ENCODE results near the gene CD200R1. TPM values are rescaled to one million over a fixed set of nuclear protein-coding genes. Genes with fewer than 3 reads are reported as not detected.

CD200R1 gene
- total and polyA plus RNA-seq, 2 experiments from 2014 or later = 0.45 to 0.93 TPM

- no peak overlapping the region for H3K4me2 ChIP-seq
- H3K9me3 ChIP-seq (ENCODE audit: low read depth) = no peaks in the 10 kb centered on the region
- H3K4me1 ChIP-seq (ENCODE audit: insufficient read depth) = no peaks in the 10 kb centered on the region
- no peak overlapping the region for H3K27ac ChIP-seq
- no peaks in the 10 kb centered on the region for H3K79me2 ChIP-seq
- H3K27me3 ChIP-seq = no peaks in the 10 kb centered on the region
- H4K20me1 ChIP-seq (ENCODE audit: insufficient read depth, poor library complexity, severe bottlenecking) = no peaks in the 10 kb centered on the region
- H3K4me3 ChIP-seq = no peak overlapping the region
- DNase-seq (ENCODE audit: low spot score) = no peak
- H3K36me3 ChIP-seq (replicated peaks; ENCODE audit: insufficient read depth, low read depth) = no peaks in the 10 kb centered on the region
- no peak overlapping the region for H2AFZ ChIP-seq
- TF ChIP-seq CTCF (IDR thresholded peaks at IDR 0.05; ENCODE audit: poor library complexity) = no peak
- no peak for TF ChIP-seq EZH2 (IDR thresholded peaks at IDR 0.05; ENCODE audit: borderline replicate concordance)
- no peak for TF ChIP-seq EZH2phosphoT487 (IDR thresholded peaks at IDR 0.05; ENCODE audit: low read depth, severe bottlenecking, unreplicated experiment)
- WGBS (ENCODE audit: low lambda C conversion rate, missing lambda C conversion rate) = 86% methylated on average over 4 of the region's 4 CpGs
- H3K9me2 ChIP-seq (replicated peaks; ENCODE audit: insufficient read depth) = no peaks in the 10 kb centered on the region
Observed at GRCh38 chr3:112884678-112885290, 90.1 kb downstream of the CD200R1 start.

GRCh38 chr3:112881891-112882290 is 93.0 kb downstream of the CD200R1 start:
- H3K9me2 ChIP-seq (replicated peaks; ENCODE audit: insufficient read depth) = no peaks in the 10 kb centered on the region
- no peaks in the 10 kb centered on the region for H3K4me1 ChIP-seq (ENCODE audit: insufficient read depth)
- H2AFZ ChIP-seq = no peak overlapping the region
- WGBS (ENCODE audit: low lambda C conversion rate, missing lambda C conversion rate) = 87% methylated on average over 4 of the region's 4 CpGs
- DNase-seq (ENCODE audit: low spot score) = no peak
- H3K4me2 ChIP-seq = no peak overlapping the region
- TF ChIP-seq EZH2 (IDR thresholded peaks at IDR 0.05; ENCODE audit: borderline replicate concordance) = no peak
- no peak for TF ChIP-seq EZH2phosphoT487 (IDR thresholded peaks at IDR 0.05; ENCODE audit: low read depth, severe bottlenecking, unreplicated experiment)
- no peak for TF ChIP-seq CTCF (IDR thresholded peaks at IDR 0.05; ENCODE audit: poor library complexity)
- H3K4me3 ChIP-seq = no peak overlapping the region
- H3K36me3 ChIP-seq (replicated peaks; ENCODE audit: insufficient read depth, low read depth) = no peaks in the 10 kb centered on the region
- no peaks in the 10 kb centered on the region for H3K27me3 ChIP-seq
- H3K79me2 ChIP-seq = no peaks in the 10 kb centered on the region
- no peak overlapping the region for H3K27ac ChIP-seq
- no peaks in the 10 kb centered on the region for H3K9me3 ChIP-seq (ENCODE audit: low read depth)
- H4K20me1 ChIP-seq (ENCODE audit: insufficient read depth, poor library complexity, severe bottlenecking) = no peaks in the 10 kb centered on the region

GRCh38 chr3:112875561-112875960 is 99.3 kb downstream of the CD200R1 start:
- Histone ChIP-seq H3K9me2 (replicated peaks; ENCODE audit: insufficient read depth) (no peaks in the 10 kb centered on the region), H3K9me3 (ENCODE audit: low read depth) (no peaks in the 10 kb centered on the region), H2AFZ (no peak overlapping the region), H3K79me2 (no peaks in the 10 kb centered on the region), H3K4me2 (no peak overlapping the region), H4K20me1 (ENCODE audit: insufficient read depth, poor library complexity, severe bottlenecking) (no peaks in the 10 kb centered on the region), H3K36me3 (replicated peaks; ENCODE audit: insufficient read depth, low read depth) (no peaks in the 10 kb centered on the region), H3K4me1 (ENCODE audit: insufficient read depth) (no peaks in the 10 kb centered on the region), H3K4me3 (no peak overlapping the region), H3K27ac (no peak overlapping the region), H3K27me3 (no peaks in the 10 kb centered on the region)
- 90% methylated on average over 2 of the region's 2 CpGs for WGBS (ENCODE audit: low lambda C conversion rate, missing lambda C conversion rate)
- TF ChIP-seq EZH2phosphoT487 (IDR thresholded peaks at IDR 0.05; ENCODE audit: low read depth, severe bottlenecking, unreplicated experiment) (no peak), CTCF (IDR thresholded peaks at IDR 0.05; ENCODE audit: poor library complexity) (no peak)
- DNase-seq (ENCODE audit: low spot score) = no peak

- H3K27me3 ChIP-seq = no peaks in the 10 kb centered on the region
- no peak overlapping the region for H2AFZ ChIP-seq
- no peaks in the 10 kb centered on the region for H3K4me1 ChIP-seq (ENCODE audit: insufficient read depth)
- no peak for DNase-seq (ENCODE audit: low spot score)
- no peak overlapping the region for H3K4me2 ChIP-seq
- H3K4me3 ChIP-seq = no peak overlapping the region
- no peaks in the 10 kb centered on the region for H4K20me1 ChIP-seq (ENCODE audit: insufficient read depth, poor library complexity, severe bottlenecking)
- no peaks in the 10 kb centered on the region for H3K36me3 ChIP-seq (replicated peaks; ENCODE audit: insufficient read depth, low read depth)
- H3K9me2 ChIP-seq (replicated peaks; ENCODE audit: insufficient read depth) = no peaks in the 10 kb centered on the region
- no peaks in the 10 kb centered on the region for H3K79me2 ChIP-seq
- H3K9me3 ChIP-seq (ENCODE audit: low read depth) = no peaks in the 10 kb centered on the region
- TF ChIP-seq EZH2 (IDR thresholded peaks at IDR 0.05; ENCODE audit: borderline replicate concordance) (no peak), EZH2phosphoT487 (IDR thresholded peaks at IDR 0.05; ENCODE audit: low read depth, severe bottlenecking, unreplicated experiment) (no peak), CTCF (IDR thresholded peaks at IDR 0.05; ENCODE audit: poor library complexity) (no peak)
- no peak overlapping the region for H3K27ac ChIP-seq
Observed at GRCh38 chr3:112874725-112875124, 100.2 kb downstream of the CD200R1 start.
